Neural progenitor cell (in vitro differentiated cells): ENCODE data around the gene NEO1. TPM values are rescaled to one million over a fixed set of nuclear protein-coding genes. Genes with fewer than 3 reads are reported as not detected.
A peak's percentile ranks its signal among the peaks of the same experiment; 100 is the strongest.

Source experiments
- DNase-seq: peaks from one replicate; pipeline ENCODE4 v3.0.0-alpha.2; 2016; ENCODE audit warnings: low spot score
- H2AFZ ChIP-seq: fragments of 200-600 bp; sonication (generic); replicated peaks from 2 replicates; pipeline ENCODE4 v1.6.1; 2016; ENCODE audit warnings: antibody characterized with exemption
- H3F3A ChIP-seq: fragments of 200-600 bp; sonication (generic); 2 replicates; pipeline ENCODE4 v1.6.1; 2016; ENCODE audit warnings: antibody characterized with exemption, low read depth
- H3K27ac ChIP-seq: fragments of 200-600 bp; sonication (generic); 2 replicates; pipeline ENCODE4 v1.5.1; 2016; ENCODE audit warnings: mild to moderate bottlenecking
- H3K27me3 ChIP-seq: fragments of 200-600 bp; sonication (generic); 2 replicates; pipeline ENCODE4 v1.6.1; 2016; ENCODE audit warnings: mild to moderate bottlenecking, moderate library complexity
- H3K36me3 ChIP-seq: fragments of 200-600 bp; sonication (generic); 2 replicates; pipeline ENCODE4 v1.5.1; 2016
- H3K4me1 ChIP-seq: fragments of 200-600 bp; sonication (generic); 2 replicates; pipeline ENCODE4 v1.6.1; 2016; ENCODE audit warnings: mixed run types
- H3K4me2 ChIP-seq: fragments of 200-600 bp; sonication (generic); 2 replicates; pipeline ENCODE4 v1.6.1; 2016
- H3K4me3 ChIP-seq: fragments of 200-600 bp; sonication (generic); 2 replicates; pipeline ENCODE4 v1.5.1; 2016
- H3K79me2 ChIP-seq: fragments of 200-600 bp; sonication (generic); 2 replicates; pipeline ENCODE4 v1.6.1; 2016; ENCODE audit warnings: low read depth
- H3K9ac ChIP-seq: fragments of 200-600 bp; sonication (generic); 2 replicates; pipeline ENCODE4 v1.6.1; 2016
- H3K9me3 ChIP-seq: fragments of 200-600 bp; sonication (generic); 2 replicates; pipeline ENCODE4 v1.5.1; 2016; ENCODE audit warnings: low read depth
- H4K20me1 ChIP-seq: fragments of 200-600 bp; sonication (generic); 2 replicates; pipeline ENCODE4 v1.6.1; 2016; ENCODE audit warnings: low read depth
- H3K27ac Mint-ChIP-seq: 3 replicates; pipeline ENCODE4 v1.8.0; 2021; ENCODE audit warnings: mixed read lengths
- H3K27me3 Mint-ChIP-seq: 2 replicates; pipeline ENCODE4 v1.8.0; 2022; ENCODE audit warnings: low read depth, mild to moderate bottlenecking, inconsistent platforms, moderate library complexity, mixed read lengths; ENCODE audit not compliant: insufficient read depth
- H3K36me3 Mint-ChIP-seq: 3 replicates; pipeline ENCODE4 v1.8.0; 2021; ENCODE audit warnings: mixed read lengths
- H3K4me1 Mint-ChIP-seq: 3 replicates; pipeline ENCODE4 v1.8.0; 2021; ENCODE audit warnings: mixed read lengths
- H3K4me3 Mint-ChIP-seq: 3 replicates; pipeline ENCODE4 v1.8.0; 2021; ENCODE audit warnings: mild to moderate bottlenecking, moderate library complexity, mixed read lengths
- H3K9me3 Mint-ChIP-seq: 3 replicates; pipeline ENCODE4 v1.8.0; 2020; ENCODE audit warnings: mixed read lengths
- CTCF ChIP-seq: fragments of 200-600 bp; sonication (generic); IDR thresholded peaks from 2 replicates; pipeline ENCODE4 v1.5.1; 2017; ENCODE audit warnings: antibody characterized with exemption, mild to moderate bottlenecking
- EZH2 ChIP-seq: fragments of 200-600 bp; sonication (generic); IDR thresholded peaks from 2 replicates; pipeline ENCODE4 v1.6.1; 2017; ENCODE audit warnings: antibody characterized with exemption, mild to moderate bottlenecking, moderate library complexity
- EZH2phosphoT487 ChIP-seq: fragments of 200-600 bp; sonication (generic); IDR thresholded peaks from 2 replicates; pipeline ENCODE4 v1.6.1; 2017; ENCODE audit warnings: antibody characterized with exemption
- total RNA-seq: library from RNA; depleted of rRNA; stranded (reverse); fragments of >200 nt; gene quantifications from 2 replicates; pipeline ENCODE4 v1.2.3, GENCODE V29; 2015; ENCODE audit warnings: low replicate concordance

Gene NEO1
- total RNA-seq, 1 donor from 2014 or later: 77.9 TPM

GRCh38 chr15:73317651-73318462 lies 265.6 kb downstream of the NEO1 start:
- no peaks in the 10 kb centered on the region for H3K36me3 ChIP-seq
- Mint-ChIP-seq H3K9me3 (no peaks in the 10 kb centered on the region), H3K4me1 (peaks cover 24% of the 10 kb centered on the region), H3K36me3 (no peaks in the 10 kb centered on the region), H3K4me3 (peak overlapping the region; percentile 39), H3K27ac (peak overlapping the region; percentile 6), H3K27me3 (peaks cover 6% of the 10 kb centered on the region)
- no peaks in the 10 kb centered on the region for H3K27me3 ChIP-seq
- H4K20me1 ChIP-seq: no peaks in the 10 kb centered on the region
- no peak overlapping the region for H3K4me2 ChIP-seq
- no peak overlapping the region for H2AFZ ChIP-seq
- TF ChIP-seq CTCF: no peak
- TF ChIP-seq EZH2: no peak
- TF ChIP-seq EZH2phosphoT487: no peak
- peaks cover 10% of the 10 kb centered on the region for H3F3A ChIP-seq
- DNase-seq: no peak
- H3K9me3 ChIP-seq: no peaks in the 10 kb centered on the region
- H3K4me3 ChIP-seq: no peak overlapping the region
- no peaks in the 10 kb centered on the region for H3K79me2 ChIP-seq
- H3K27ac ChIP-seq: no peak overlapping the region
- H3K4me1 ChIP-seq: peaks cover 4% of the 10 kb centered on the region
- no peak overlapping the region for H3K9ac ChIP-seq

GRCh38 chr15:73318463-73319351 lies 266.4 kb downstream of the NEO1 start:
- Histone ChIP-seq H3K79me2 (no peaks in the 10 kb centered on the region), H2AFZ (no peak overlapping the region), H3K27ac (no peak overlapping the region), H3K36me3 (no peaks in the 10 kb centered on the region), H3K4me2 (no peak overlapping the region), H3K4me3 (no peak overlapping the region), H3K27me3 (no peaks in the 10 kb centered on the region), H3K9ac (no peak overlapping the region), H4K20me1 (no peaks in the 10 kb centered on the region), H3F3A (peaks cover 10% of the 10 kb centered on the region), H3K9me3 (no peaks in the 10 kb centered on the region), H3K4me1 (peaks cover 4% of the 10 kb centered on the region)
- no peak overlapping the region for H3K4me3 Mint-ChIP-seq
- H3K27me3 Mint-ChIP-seq: peaks cover 6% of the 10 kb centered on the region
- no peaks in the 10 kb centered on the region for H3K36me3 Mint-ChIP-seq
- no peak for TF ChIP-seq EZH2
- TF ChIP-seq CTCF: no peak
- no peak for TF ChIP-seq EZH2phosphoT487
- peaks cover 24% of the 10 kb centered on the region for H3K4me1 Mint-ChIP-seq
- H3K27ac Mint-ChIP-seq: no peak overlapping the region
- no peaks in the 10 kb centered on the region for H3K9me3 Mint-ChIP-seq
- DNase-seq: peak; percentile 81

GRCh38 chr15:73319460-73320245 lies 267.4 kb downstream of the NEO1 start:
- H3K4me3 ChIP-seq: no peak overlapping the region
- TF ChIP-seq EZH2phosphoT487 (no peak), EZH2 (no peak), CTCF (no peak)
- H3K36me3 ChIP-seq: no peaks in the 10 kb centered on the region
- peaks cover 4% of the 10 kb centered on the region for H3K4me1 ChIP-seq
- no peaks in the 10 kb centered on the region for H4K20me1 ChIP-seq
- DNase-seq: no peak
- Mint-ChIP-seq H3K27ac (no peak overlapping the region), H3K4me3 (no peak overlapping the region), H3K9me3 (no peaks in the 10 kb centered on the region), H3K27me3 (peaks cover 6% of the 10 kb centered on the region), H3K4me1 (peaks cover 24% of the 10 kb centered on the region), H3K36me3 (no peaks in the 10 kb centered on the region)
- H3K79me2 ChIP-seq: no peaks in the 10 kb centered on the region
- no peak overlapping the region for H3K4me2 ChIP-seq
- no peak overlapping the region for H3K27ac ChIP-seq
- no peaks in the 10 kb centered on the region for H3K27me3 ChIP-seq
- peaks cover 10% of the 10 kb centered on the region for H3F3A ChIP-seq
- no peak overlapping the region for H2AFZ ChIP-seq
- no peaks in the 10 kb centered on the region for H3K9me3 ChIP-seq
- no peak overlapping the region for H3K9ac ChIP-seq
